ENCODE data around the gene AMMECR1L.

GRCh38 chr2:127877626-127878025 is 8.1 kb downstream of the AMMECR1L start:
- TF ChIP-seq CTCF (IDR thresholded peaks at IDR 0.05; ENCODE audit: low read depth, low read length, poor library complexity, severe bottlenecking) (no peak), EZH2phosphoT487 (IDR thresholded peaks at IDR 0.05; ENCODE audit: borderline replicate concordance, low read length) (no peak)

Data from DOHH2 (cell line).